HAP-1 (cell line): ENCODE results near the gene GRIN3A.
"Not testable (repeated sequence)": the region's sequence is repeated elsewhere in the genome, so short reads cannot be mapped to it uniquely, and the experiment has no call there.

ENCODE experiments used
- DNase-seq, 2 experiments: peaks; one replicate each; pipeline ENCODE4 v3.0.0-alpha.2; 2016 to 2020; ENCODE audit warnings: low spot score in 2 of 2
- H3K27me3 ChIP-seq: fragments of 250-450 bp; sonication (Bioruptor Pico); 2 replicates; pipeline ENCODE4 v1.5.1; 2020; ENCODE audit warnings: low read depth, mild to moderate bottlenecking, moderate library complexity
- H3K36me3 ChIP-seq: fragments of 250-450 bp; sonication (Bioruptor Pico); replicated peaks from 2 replicates; pipeline ENCODE4 v1.5.1; 2020; ENCODE audit warnings: mild to moderate bottlenecking
- H3K4me1 ChIP-seq: fragments of 250-450 bp; sonication (Bioruptor Pico); 2 replicates; pipeline ENCODE4 v1.5.1; 2020; ENCODE audit warnings: mild to moderate bottlenecking
- H3K4me3 ChIP-seq: fragments of 250-450 bp; sonication (Bioruptor Pico); 2 replicates; pipeline ENCODE4 v1.5.1; 2020; ENCODE audit warnings: mild to moderate bottlenecking, moderate library complexity
- H3K9me3 ChIP-seq: fragments of 250-450 bp; sonication (Bioruptor Pico); 2 replicates; pipeline ENCODE4 v1.5.1; 2020; ENCODE audit warnings: mild to moderate bottlenecking, moderate library complexity
- in situ Hi-C: fragments of 300-500 bp; cut with MboI; formaldehyde crosslinking; loops from 3 replicates; pipeline ENCODE4 v1.14.3; 2020; ENCODE audit warnings: low sequenced_read_pairs, inconsistent platforms, mixed read lengths

GRIN3A gene

DNA sequence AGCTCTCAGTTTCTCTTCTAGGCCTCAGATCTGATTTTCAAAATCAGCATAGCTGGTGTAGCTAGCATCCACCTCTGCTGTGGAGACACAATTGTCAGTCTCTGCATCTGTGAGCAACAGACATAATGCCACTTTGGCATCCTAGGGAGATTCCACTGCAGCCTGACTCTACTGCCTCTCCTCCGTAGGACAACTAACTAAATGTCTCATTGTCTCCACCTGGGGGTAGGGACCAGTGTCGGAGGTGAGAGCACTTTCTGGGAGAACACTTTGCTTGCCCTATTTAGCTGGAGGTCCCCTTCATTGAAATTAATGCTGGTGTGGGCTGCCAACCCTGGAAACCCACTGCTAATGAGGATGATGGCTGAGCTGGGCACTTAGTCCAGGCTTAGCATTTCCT lies 145.1 kb downstream of the GRIN3A start:
- in situ Hi-C loops, result no loop called here
- peaks cover 4% of the 10 kb centered on the region; the same call in 1 of the 2 replicates for H3K4me1 ChIP-seq

DNA sequence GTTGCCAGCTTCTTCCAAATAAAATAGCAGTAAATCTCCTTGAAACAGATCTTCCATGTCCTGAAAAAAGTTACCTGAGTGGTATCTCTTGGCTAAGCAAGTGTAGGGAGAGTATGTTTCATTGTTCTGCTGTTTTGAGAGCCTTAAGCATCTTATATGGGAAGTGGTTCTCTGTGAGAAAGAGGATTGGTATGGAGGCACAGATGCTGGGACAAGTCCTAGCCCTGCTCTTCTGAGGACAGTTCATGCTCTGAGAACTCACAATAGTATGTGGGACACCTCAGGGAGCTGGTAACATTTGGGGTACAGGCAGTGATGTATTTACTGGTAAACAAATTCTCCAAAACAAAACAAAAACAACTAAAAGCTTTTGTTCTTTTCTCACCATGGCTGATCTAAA lies 145.7 kb downstream of the GRIN3A start:
- no peaks in the 10 kb centered on the region for H3K27me3 ChIP-seq
- H3K4me1 ChIP-seq, result peaks cover 4% of the 10 kb centered on the region; the same call in 1 of the 2 replicates
- H3K4me3 ChIP-seq, result no peak overlapping the region
- H3K9me3 ChIP-seq, result no peaks in the 10 kb centered on the region
- no peak for DNase-seq
- no peaks in the 10 kb centered on the region for H3K36me3 ChIP-seq
- in situ Hi-C loops, result no loop called here

More for the DNA sequence above, 145.1 kb downstream of the GRIN3A start:
- no peaks in the 10 kb centered on the region for H3K36me3 ChIP-seq
- H3K9me3 ChIP-seq, result no peaks in the 10 kb centered on the region
- no peak overlapping the region for H3K4me3 ChIP-seq
- H3K27me3 ChIP-seq, result no peaks in the 10 kb centered on the region
- no peak for DNase-seq

DNA sequence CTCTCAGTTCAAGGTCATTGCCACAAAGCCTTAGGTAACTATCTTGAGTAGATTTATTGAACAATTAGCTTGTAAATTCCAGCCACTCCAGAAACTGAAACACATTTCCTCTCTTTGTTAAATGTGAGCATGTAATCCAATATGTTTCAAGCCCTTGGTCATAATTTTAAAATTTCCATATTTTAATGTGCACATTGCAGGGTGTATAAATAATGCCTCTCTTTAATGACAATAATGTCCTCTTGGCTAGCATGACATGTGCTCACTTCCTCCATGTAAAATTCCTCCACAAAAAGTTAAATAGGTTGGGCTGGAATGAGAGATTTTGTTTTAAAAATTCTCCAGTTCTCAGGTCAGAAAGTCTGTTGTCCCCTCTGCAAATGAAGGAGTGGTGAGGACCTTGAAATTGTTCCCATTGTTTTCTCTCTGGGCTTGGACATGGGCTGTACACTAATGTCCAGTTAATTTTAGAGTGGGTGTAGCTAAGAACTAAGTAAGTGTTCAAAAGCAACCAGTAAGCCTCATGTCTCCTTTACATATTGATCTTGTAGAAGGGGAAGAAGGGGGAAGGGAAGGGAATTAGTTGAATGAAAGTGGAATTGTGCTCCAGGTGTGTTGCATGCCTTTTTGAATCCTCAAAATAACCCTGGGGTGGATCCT lies 146.5 kb downstream of the GRIN3A start:
- H3K27me3 ChIP-seq, result no peaks in the 10 kb centered on the region
- no peak overlapping the region for H3K4me3 ChIP-seq
- H3K9me3 ChIP-seq, result no peaks in the 10 kb centered on the region
- no peaks in the 10 kb centered on the region for H3K36me3 ChIP-seq
- DNase-seq, result no peak
- peaks cover 4% of the 10 kb centered on the region; the same call in 1 of the 2 replicates for H3K4me1 ChIP-seq
- in situ Hi-C loops, result no loop called here

DNA sequence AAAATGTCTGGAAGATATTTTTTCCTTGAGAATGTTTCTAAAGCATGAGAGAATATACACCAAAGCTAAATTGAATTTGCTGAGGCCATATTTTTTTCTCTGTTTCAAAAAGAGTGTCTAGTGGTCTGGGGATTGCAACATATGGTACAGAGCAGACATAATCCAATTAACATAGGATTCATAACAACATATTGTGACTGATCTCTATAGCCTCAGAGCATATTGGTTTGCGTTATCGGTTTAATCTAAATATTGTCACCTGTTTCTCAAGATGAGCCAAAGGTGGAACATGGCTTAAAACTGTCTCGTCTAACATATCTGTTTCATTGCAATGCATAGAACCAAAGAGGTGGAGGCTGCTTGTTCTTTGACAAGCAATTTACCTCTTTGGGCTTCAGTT lies 147.5 kb downstream of the GRIN3A start:
- Histone ChIP-seq H3K36me3 (no peaks in the 10 kb centered on the region), H3K9me3 (no peaks in the 10 kb centered on the region), H3K27me3 (no peaks in the 10 kb centered on the region), H3K4me1 (peaks cover 4% of the 10 kb centered on the region; the same call in 1 of the 2 replicates), H3K4me3 (no peak overlapping the region)
- in situ Hi-C loops, result no loop called here
- DNase-seq, result no peak

DNA sequence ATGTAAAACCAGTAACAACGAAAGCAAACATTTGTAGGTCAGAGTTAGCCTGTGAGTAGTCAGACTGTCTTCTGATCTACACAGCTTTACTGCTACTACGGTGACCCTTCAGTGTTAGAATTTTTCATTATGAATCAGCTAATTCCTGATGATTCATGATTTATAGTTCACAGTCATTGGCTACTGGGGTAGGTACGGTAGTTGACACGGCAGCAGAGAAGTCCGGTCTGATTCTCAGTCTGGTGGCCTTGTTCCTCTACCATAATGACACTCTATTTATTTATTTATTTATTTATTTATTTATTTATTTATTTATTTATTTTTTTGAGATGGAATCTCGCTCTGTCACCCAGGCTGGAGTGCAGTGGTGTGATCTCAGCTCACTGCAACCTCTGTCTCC lies 148.4 kb downstream of the GRIN3A start:
- H3K9me3 ChIP-seq, H3K4me3 ChIP-seq, H3K36me3 ChIP-seq, H3K4me1 ChIP-seq, DNase-seq, in situ Hi-C loops, H3K27me3 ChIP-seq: not testable (repeated sequence)

DNA sequence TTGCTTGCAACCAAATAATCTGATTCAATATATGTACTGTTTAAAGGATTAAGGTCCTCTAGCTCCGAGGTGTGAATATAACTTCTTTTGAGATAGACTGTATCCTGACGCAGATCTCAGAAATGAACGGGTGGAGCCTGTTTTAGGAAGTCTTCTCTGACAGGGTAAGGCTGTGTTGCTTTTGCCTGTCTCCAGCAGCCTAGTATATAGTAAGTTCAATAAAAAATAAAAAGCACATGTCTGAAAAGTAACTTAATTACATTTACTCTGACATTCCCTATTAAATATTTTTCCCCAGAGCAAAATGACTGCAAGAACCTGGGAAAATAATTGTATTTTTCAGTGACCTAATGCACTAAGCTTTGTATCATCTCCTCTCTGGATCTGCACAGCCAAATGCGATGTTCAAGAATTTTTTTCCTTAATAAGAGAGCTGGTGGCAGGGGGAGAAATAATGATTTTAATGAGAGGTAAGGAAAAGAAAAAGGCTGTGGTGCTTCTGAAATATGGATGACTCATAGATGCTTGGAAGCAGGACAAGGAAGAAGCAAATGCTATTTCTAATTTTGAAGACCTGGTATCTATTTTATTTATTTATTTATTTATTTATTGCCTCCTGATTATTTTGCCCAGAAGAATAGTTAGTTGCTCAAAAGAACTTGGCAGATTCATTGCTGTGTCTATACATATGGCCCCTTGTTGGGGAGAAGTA lies 151.0 kb downstream of the GRIN3A start:
- H3K36me3 ChIP-seq, result no peaks in the 10 kb centered on the region
- no peaks in the 10 kb centered on the region for H3K27me3 ChIP-seq
- H3K9me3 ChIP-seq, result no peaks in the 10 kb centered on the region
- no peak for DNase-seq
- in situ Hi-C loops, result no loop called here
- H3K4me1 ChIP-seq, result peaks cover 4% of the 10 kb centered on the region; the same call in 1 of the 2 replicates
- no peak overlapping the region for H3K4me3 ChIP-seq

DNA sequence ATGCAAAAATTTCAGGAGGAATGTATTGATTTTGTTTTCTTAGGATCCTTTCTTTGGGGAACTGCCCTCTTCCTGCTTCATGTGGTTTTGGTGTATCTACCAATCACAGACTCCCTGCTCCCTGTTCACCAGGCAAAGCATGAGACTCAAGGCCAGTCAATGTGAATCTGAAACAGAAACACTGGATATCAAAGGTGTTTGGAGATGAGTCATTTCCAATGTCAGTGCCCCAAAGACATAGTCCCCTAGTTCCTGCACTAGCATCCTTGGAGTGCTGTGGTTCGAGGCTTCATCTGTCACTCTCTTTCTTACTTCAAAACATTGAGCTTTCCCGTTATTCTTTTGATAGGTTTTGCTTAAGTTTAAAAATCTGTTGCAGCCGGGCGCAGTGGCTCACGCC lies 151.8 kb downstream of the GRIN3A start:
- Histone ChIP-seq H3K36me3 (no peaks in the 10 kb centered on the region), H3K9me3 (no peaks in the 10 kb centered on the region), H3K4me3 (no peak overlapping the region), H3K27me3 (no peaks in the 10 kb centered on the region), H3K4me1 (peaks cover 3% of the 10 kb centered on the region; the same call in 1 of the 2 replicates)
- in situ Hi-C loops, result no loop called here
- DNase-seq, result no peak

DNA sequence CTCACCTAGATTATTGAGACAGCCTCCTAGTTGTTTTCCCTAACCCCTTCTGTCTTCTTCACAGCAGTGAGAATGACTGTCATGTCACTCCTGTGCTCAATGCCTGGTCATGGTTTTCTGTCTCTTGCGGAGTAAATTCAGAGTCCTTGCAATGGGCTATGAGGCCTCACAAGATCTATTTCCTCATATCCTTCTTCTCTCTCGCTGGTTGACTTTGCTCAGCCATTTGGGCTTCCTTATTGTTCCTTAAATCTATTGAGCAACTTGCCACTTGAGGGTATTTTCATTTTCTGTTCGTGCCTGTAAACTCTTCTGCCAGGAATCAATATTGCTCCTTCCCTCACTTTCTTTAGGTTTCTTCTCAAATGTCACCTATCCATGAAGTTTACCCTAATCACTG lies 152.7 kb downstream of the GRIN3A start:
- no peak for DNase-seq
- H3K4me1 ChIP-seq, result no peaks in the 10 kb centered on the region
- in situ Hi-C loops, result no loop called here
- no peaks in the 10 kb centered on the region for H3K9me3 ChIP-seq
- H3K4me3 ChIP-seq, result no peak overlapping the region
- H3K36me3 ChIP-seq, result no peaks in the 10 kb centered on the region
- no peaks in the 10 kb centered on the region for H3K27me3 ChIP-seq

DNA sequence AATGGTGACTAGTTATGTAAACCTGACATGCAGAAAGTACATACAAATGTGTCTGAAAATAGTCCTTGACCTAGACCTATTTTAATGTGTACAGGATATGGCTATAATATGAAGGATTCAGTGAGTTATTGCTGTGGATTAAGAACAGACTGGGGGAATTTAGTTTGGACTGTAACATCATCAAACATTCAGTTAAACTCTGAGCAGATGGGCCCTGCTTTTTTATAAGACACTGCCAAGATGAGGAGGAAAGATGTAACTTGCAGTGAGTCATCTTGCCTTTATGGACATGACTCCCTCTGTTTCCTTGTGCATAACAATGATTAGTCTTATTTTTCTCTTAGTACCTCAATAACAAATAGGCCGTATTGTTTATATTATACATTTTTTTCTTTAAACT lies 155.9 kb downstream of the GRIN3A start:
- H3K27me3 ChIP-seq, result no peaks in the 10 kb centered on the region
- no peak overlapping the region for H3K4me3 ChIP-seq
- no peaks in the 10 kb centered on the region for H3K9me3 ChIP-seq
- in situ Hi-C loops, result no loop called here
- no peak for DNase-seq
- H3K36me3 ChIP-seq, result no peaks in the 10 kb centered on the region
- H3K4me1 ChIP-seq, result peaks cover 9% of the 10 kb centered on the region; the same call in 1 of the 2 replicates

DNA sequence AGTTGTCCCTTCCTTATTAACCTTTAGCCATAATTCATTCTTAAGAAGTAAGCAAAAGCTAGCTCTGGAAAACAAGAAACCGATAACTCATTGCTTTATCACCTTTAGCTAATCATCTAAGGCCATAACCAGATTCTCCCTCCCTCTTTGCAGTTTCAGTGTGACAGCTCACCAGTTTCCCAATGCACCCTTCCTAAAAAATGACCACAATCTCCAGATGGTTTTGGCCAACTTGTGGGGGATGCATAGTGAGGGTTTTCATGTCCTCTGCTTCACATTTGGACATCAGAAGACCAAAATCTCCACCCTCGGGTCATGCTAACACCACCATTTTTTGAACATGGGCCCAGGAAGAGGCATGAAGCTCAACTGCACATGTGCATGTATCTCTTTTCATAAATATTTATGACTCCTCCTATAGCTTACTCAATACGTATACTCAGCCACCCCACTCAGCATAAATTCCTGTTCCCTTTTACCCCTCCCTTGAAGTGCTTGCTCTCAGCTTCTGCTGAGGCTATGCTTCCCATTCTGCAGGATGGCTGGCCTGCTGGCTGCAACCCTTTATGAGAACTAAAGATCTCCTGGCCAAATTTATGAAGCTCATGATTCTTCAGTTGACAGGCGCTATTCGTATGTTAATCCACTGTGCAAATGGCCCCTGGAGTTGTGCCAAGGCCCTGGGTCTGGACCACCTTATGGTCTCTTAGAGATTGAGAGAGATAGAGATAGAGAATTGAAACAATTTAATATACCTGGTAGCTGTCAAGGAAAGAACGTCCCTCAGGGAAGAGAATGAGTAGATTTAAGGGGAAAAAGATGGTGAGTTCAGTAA lies 158.5 kb downstream of the GRIN3A start:
- no peaks in the 10 kb centered on the region for H3K36me3 ChIP-seq
- H3K4me3 ChIP-seq, result no peak overlapping the region
- DNase-seq, result peak; percentile 49 to 66
- H3K4me1 ChIP-seq, result peaks cover 9% of the 10 kb centered on the region; the same call in 1 of the 2 replicates
- in situ Hi-C loops, result no loop called here
- no peaks in the 10 kb centered on the region for H3K9me3 ChIP-seq
- no peaks in the 10 kb centered on the region for H3K27me3 ChIP-seq

DNA sequence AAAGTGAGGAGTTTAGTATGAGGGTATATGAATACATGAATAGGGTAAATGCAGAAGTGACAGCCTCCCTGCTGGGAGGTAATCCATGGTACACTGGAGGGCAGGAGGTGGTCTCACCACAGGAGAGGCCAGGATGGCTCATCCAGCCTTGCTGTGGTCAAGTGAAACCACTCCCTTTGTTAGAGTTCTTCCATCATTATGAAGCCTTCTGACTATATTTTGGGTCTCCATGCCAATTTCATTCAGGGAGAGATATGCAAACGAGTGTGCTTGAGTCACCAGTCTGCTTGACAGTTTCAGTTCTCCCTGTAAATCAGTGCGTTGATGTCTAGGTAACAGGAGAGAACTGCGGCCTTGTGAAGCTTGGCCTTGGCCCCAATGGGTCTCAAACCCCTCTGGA lies 160.1 kb downstream of the GRIN3A start:
- no peaks in the 10 kb centered on the region for H3K27me3 ChIP-seq
- no peak overlapping the region for H3K4me3 ChIP-seq
- H3K9me3 ChIP-seq, result no peaks in the 10 kb centered on the region
- in situ Hi-C loops, result no loop called here
- peaks cover 9% of the 10 kb centered on the region; the same call in 1 of the 2 replicates for H3K4me1 ChIP-seq
- no peaks in the 10 kb centered on the region for H3K36me3 ChIP-seq
- no peak for DNase-seq

DNA sequence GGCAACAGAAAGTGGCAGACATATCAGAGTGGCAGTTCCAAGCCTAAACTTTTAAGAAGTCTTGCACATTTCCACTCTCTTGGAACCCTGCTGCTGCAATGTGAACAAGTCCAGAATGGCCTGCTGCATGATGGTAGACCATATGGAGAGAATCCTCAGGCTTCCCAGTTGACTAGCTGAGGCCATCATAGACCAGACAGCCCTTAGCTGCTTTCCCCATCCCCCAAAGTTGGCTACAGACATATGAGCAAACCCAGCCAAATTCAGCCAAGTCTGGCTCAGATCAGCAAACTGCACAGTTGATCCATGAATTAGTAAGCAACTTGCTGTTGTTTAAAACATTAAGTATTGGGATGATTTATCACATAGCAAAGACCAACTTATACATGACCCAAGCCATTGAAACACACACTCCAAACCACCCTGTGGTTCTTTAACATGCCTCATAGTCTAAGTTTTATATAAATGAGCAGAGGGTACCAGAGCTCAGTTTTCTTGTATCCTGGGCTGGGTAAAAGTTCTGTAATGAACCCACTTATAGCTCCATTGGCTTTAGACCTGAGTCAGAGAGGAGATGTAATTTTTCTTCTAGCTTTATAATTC lies 163.6 kb downstream of the GRIN3A start:
- DNase-seq, result no peak
- H3K4me1 ChIP-seq, result peaks cover 4% of the 10 kb centered on the region; the same call in 1 of the 2 replicates
- H3K9me3 ChIP-seq, result no peaks in the 10 kb centered on the region
- in situ Hi-C loops, result no loop called here
- no peaks in the 10 kb centered on the region for H3K27me3 ChIP-seq
- H3K36me3 ChIP-seq, result no peaks in the 10 kb centered on the region
- H3K4me3 ChIP-seq, result no peak overlapping the region

DNA sequence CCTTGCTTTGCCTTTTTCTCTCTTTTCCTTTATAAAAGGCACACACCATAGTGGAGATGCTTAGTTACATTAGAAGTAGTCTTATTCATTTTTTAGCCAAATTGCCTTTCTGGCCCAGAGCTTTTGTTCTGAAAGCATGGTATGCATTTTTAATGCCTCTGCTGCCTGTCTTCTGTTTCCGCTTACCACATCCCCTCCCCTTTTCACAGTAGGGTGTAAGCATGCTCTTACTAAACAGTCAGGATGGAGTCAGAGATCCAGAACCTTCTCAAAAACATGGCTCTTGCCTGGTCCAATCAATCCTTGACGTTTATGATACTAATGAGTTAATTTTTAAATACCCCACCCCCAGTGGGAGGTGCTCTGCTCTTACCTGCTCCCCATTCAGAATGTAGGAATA lies 166.1 kb downstream of the GRIN3A start:
- in situ Hi-C loops, result no loop called here

More for the DNA sequence above, 166.1 kb downstream of the GRIN3A start:
- H3K9me3 ChIP-seq, result no peaks in the 10 kb centered on the region
- H3K36me3 ChIP-seq, result no peaks in the 10 kb centered on the region; the same call in 1 of the 2 replicates
- 0 out of 2 replicates have a peak, but pooled peaks cover 2% of the 10 kb centered on the region for H3K4me1 ChIP-seq
- DNase-seq, result no peak
- no peak overlapping the region for H3K4me3 ChIP-seq
- H3K27me3 ChIP-seq, result no peaks in the 10 kb centered on the region
